Suprapubic skin (tissue), 4 donors: ENCODE measurements around the gene CAPN11.

Experiments
- CTCF ChIP-seq, 2 donors: fragments of 200-600 bp in 1 of 2; fragments of 450-650 bp in 1 of 2; sonication (generic) in 1 of 2; IDR thresholded peaks; one replicate each; pipeline ENCODE4 v1.5.1; 2016 to 2019; ENCODE audit warnings: antibody characterized with exemption in 2 of 2, mild to moderate bottlenecking in 1 of 2, moderate library complexity in 1 of 2
- EP300 ChIP-seq: sonication (generic); formaldehyde crosslinking; IDR thresholded peaks from one replicate; pipeline ENCODE4 v1.6.1; 2017; ENCODE audit warnings: antibody characterized with exemption
- POLR2A ChIP-seq, 2 donors: fragments of 450-650 bp; IDR thresholded peaks; one replicate each; pipeline ENCODE4 v1.6.1; 2017; ENCODE audit warnings: antibody characterized with exemption in 2 of 2, mild to moderate bottlenecking in 2 of 2, moderate library complexity in 2 of 2
- POLR2AphosphoS5 ChIP-seq, 3 donors: sonication (generic); formaldehyde crosslinking; IDR thresholded peaks; one replicate each; pipeline ENCODE4 v1.6.1; 2017; ENCODE audit warnings: antibody characterized with exemption in 3 of 3

GRCh38 chr6:44176762-44177509 lies 18.3 kb downstream of the CAPN11 start:
- TF ChIP-seq CTCF (IDR thresholded peaks at IDR 0.05) (no peak), POLR2A (IDR thresholded peaks at IDR 0.05) (no peak), EP300 (no peak), POLR2AphosphoS5 (IDR thresholded peaks at IDR 0.05) (no peak)
